ENCODE results near the gene TNFRSF1A. TPM values are rescaled to one million over a fixed set of nuclear protein-coding genes. Genes with fewer than 3 reads are reported as not detected.

Gene TNFRSF1A
- total RNA-seq, 1 donor from 2014 or later, result 21.8 TPM

- no peak overlapping the region for H3K4me3 ChIP-seq
- peaks cover 10% of the 10 kb centered on the region for H3F3A ChIP-seq (ENCODE audit: low read depth)
- H2AFZ ChIP-seq (replicated peaks), result no peak overlapping the region
- no peaks in the 10 kb centered on the region for H3K9me3 Mint-ChIP-seq
- no peak overlapping the region for H3K9ac ChIP-seq
- H3K9me3 ChIP-seq (ENCODE audit: low read depth), result no peaks in the 10 kb centered on the region
- no peak for TF ChIP-seq CTCF (IDR thresholded peaks at IDR 0.05)
- TF ChIP-seq EZH2phosphoT487 (IDR thresholded peaks at IDR 0.05), result no peak
- TF ChIP-seq EZH2 (IDR thresholded peaks at IDR 0.05), result no peak
- H3K79me2 ChIP-seq (ENCODE audit: low read depth), result no peaks in the 10 kb centered on the region
- no peaks in the 10 kb centered on the region for H3K27me3 ChIP-seq
- H3K4me1 ChIP-seq, result no peaks in the 10 kb centered on the region
- peaks cover 13% of the 10 kb centered on the region for H3K4me1 Mint-ChIP-seq
- H3K27ac Mint-ChIP-seq, result no peak overlapping the region
- peaks cover 18% of the 10 kb centered on the region for H3K27me3 Mint-ChIP-seq (ENCODE audit: insufficient read depth, low read depth)
- H4K20me1 ChIP-seq (ENCODE audit: low read depth), result no peaks in the 10 kb centered on the region
- H3K36me3 Mint-ChIP-seq, result no peaks in the 10 kb centered on the region
- no peak overlapping the region for H3K4me3 Mint-ChIP-seq
- DNase-seq (ENCODE audit: low spot score), result no peak
- H3K27ac ChIP-seq, result no peak overlapping the region
- no peak overlapping the region for H3K4me2 ChIP-seq
- no peaks in the 10 kb centered on the region for H3K36me3 ChIP-seq
Measured at GRCh38 chr12:6360578-6361490, 19.0 kb upstream of the TNFRSF1A start.

DNA sequence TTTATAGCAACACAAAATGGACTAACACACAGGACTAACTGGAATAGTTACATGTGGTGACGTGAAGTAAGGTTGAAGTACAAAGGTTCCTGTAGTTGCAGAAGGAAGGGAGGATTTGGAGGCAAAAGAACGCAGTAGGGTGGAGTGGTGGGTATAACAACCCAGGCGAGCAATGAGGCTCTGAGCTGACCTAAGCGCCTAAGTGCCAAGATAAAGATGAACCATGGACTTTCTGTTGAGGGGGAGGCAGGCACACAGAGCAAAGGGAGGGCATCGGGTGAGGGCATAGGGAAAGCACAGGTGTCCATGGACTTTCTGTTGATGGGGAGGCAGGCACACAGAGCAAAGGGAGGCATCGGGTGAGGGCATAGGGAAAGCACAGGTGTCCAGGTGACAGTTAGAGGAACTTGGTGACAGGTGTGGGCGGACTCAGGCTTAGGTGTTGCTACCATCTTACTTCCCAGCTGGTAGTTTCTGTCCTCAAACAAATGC is 18.2 kb upstream of the TNFRSF1A start:
- no peak for DNase-seq (ENCODE audit: low spot score)
- Histone ChIP-seq H3K79me2 (ENCODE audit: low read depth) (no peaks in the 10 kb centered on the region), H3K4me2 (no peak overlapping the region), H3K36me3 (no peaks in the 10 kb centered on the region), H3K27me3 (no peaks in the 10 kb centered on the region), H4K20me1 (ENCODE audit: low read depth) (no peaks in the 10 kb centered on the region), H2AFZ (replicated peaks) (no peak overlapping the region), H3K9ac (no peak overlapping the region), H3K9me3 (ENCODE audit: low read depth) (no peaks in the 10 kb centered on the region), H3K4me3 (no peak overlapping the region), H3K4me1 (no peaks in the 10 kb centered on the region), H3K27ac (no peak overlapping the region), H3F3A (ENCODE audit: low read depth) (peaks cover 10% of the 10 kb centered on the region)
- TF ChIP-seq CTCF (IDR thresholded peaks at IDR 0.05) (no peak), EZH2phosphoT487 (IDR thresholded peaks at IDR 0.05) (no peak), EZH2 (IDR thresholded peaks at IDR 0.05) (no peak)
- H3K36me3 Mint-ChIP-seq, result no peaks in the 10 kb centered on the region
- H3K27ac Mint-ChIP-seq, result no peak overlapping the region
- H3K27me3 Mint-ChIP-seq (ENCODE audit: insufficient read depth, low read depth), result peaks cover 21% of the 10 kb centered on the region
- H3K9me3 Mint-ChIP-seq, result no peaks in the 10 kb centered on the region
- no peak overlapping the region for H3K4me3 Mint-ChIP-seq
- H3K4me1 Mint-ChIP-seq, result peaks cover 13% of the 10 kb centered on the region

DNA sequence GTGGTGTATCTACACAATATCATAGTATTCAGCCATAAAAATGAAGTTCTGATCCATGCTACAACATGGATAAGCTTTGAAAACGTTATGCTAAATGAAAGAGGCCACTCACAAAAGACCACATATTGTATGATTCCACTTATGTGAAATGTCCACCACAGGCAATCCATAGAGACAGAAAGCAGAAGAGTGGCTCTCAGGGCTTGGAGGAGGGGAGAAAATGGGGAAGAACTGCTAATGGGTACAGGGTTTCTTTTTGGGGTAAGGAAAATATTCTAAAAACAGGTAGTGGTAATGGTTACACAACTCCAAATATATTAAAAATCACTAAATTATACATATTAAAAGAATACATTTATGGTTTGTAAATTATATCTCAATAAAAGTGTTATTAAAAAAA is 17.0 kb upstream of the TNFRSF1A start:
- no peaks in the 10 kb centered on the region for H3K36me3 Mint-ChIP-seq
- H4K20me1 ChIP-seq (ENCODE audit: low read depth), result no peaks in the 10 kb centered on the region
- no peak for DNase-seq (ENCODE audit: low spot score)
- peaks cover 5% of the 10 kb centered on the region for H3F3A ChIP-seq (ENCODE audit: low read depth)
- H3K4me2 ChIP-seq, result no peak overlapping the region
- H3K4me1 Mint-ChIP-seq, result peaks cover 13% of the 10 kb centered on the region
- no peak overlapping the region for H3K27ac ChIP-seq
- no peak overlapping the region for H3K9ac ChIP-seq
- H3K27me3 ChIP-seq, result no peaks in the 10 kb centered on the region
- no peak overlapping the region for H3K27ac Mint-ChIP-seq
- no peak overlapping the region for H3K4me3 Mint-ChIP-seq
- H3K27me3 Mint-ChIP-seq (ENCODE audit: insufficient read depth, low read depth), result peaks cover 16% of the 10 kb centered on the region
- H3K36me3 ChIP-seq, result no peaks in the 10 kb centered on the region
- no peaks in the 10 kb centered on the region for H3K4me1 ChIP-seq
- H3K9me3 Mint-ChIP-seq, result no peaks in the 10 kb centered on the region
- H2AFZ ChIP-seq (replicated peaks), result no peak overlapping the region
- no peaks in the 10 kb centered on the region for H3K79me2 ChIP-seq (ENCODE audit: low read depth)
- H3K4me3 ChIP-seq, result no peak overlapping the region
- TF ChIP-seq EZH2phosphoT487 (IDR thresholded peaks at IDR 0.05) (no peak), EZH2 (IDR thresholded peaks at IDR 0.05) (no peak), CTCF (IDR thresholded peaks at IDR 0.05) (no peak)
- H3K9me3 ChIP-seq (ENCODE audit: low read depth), result no peaks in the 10 kb centered on the region

All from neural progenitor cell (in vitro differentiated cells).